SK-N-SH (cell line): ENCODE data around the gene EMILIN2. TPM values are rescaled to one million over a fixed set of nuclear protein-coding genes. Genes with fewer than 3 reads are reported as not detected.

Experiments
- CTCF ChIA-PET: fragments of 300-600, 350-600 bp; formaldehyde crosslinking; extraction: SDS; loops from one replicate; lab custom pipeline; 2021; lab: Yijun Ruan, JAX
- POLR2A ChIA-PET: fragments of 350-600 bp; sonication (Branson Sonifier 250); formaldehyde crosslinking; extraction: SDS; loops from one replicate; lab custom pipeline; 2020; ENCODE audit warnings: antibody characterized with exemption, inconsistent platforms; lab: Yijun Ruan, JAX
- DNase-seq: peaks from one replicate; pipeline ENCODE4 v3.0.0; 2012
- H2AFZ ChIP-seq: fragments of 200-600 bp; sonication (generic); 2 replicates; pipeline ENCODE4 v1.8.1; 2016; ENCODE audit warnings: antibody characterized with exemption, mild to moderate bottlenecking, low read depth
- H3F3A ChIP-seq: fragments of 200-600 bp; sonication (generic); replicated peaks from 2 replicates; pipeline ENCODE3; 2016; ENCODE audit warnings: antibody characterized with exemption, mild to moderate bottlenecking; ENCODE audit not compliant: insufficient read depth
- H3K27ac ChIP-seq, 2 experiments: fragments of 200-500 bp in 1 of 2; fragments of 200-600 bp in 1 of 2; sonication (Bioruptor generic) in 1 of 2; sonication (generic), shearing (Covaris generic) in 1 of 2; 2 replicates each; pipeline versions ENCODE4 v1.5.1 to v1.6.1; 2014 to 2016; ENCODE audit warnings: low read depth in 2 of 2, inconsistent platforms in 1 of 2, low read length in 1 of 2, mild to moderate bottlenecking in 1 of 2, mixed read lengths in 1 of 2
- H3K27me3 ChIP-seq: fragments of 200-600 bp; sonication (generic), shearing (Covaris generic); 2 replicates; pipeline ENCODE4 v1.6.1; 2016; ENCODE audit warnings: mixed run types; ENCODE audit not compliant: insufficient read depth
- H3K36me3 ChIP-seq, 2 experiments: fragments of 200-500 bp in 1 of 2; fragments of 200-600 bp in 1 of 2; sonication (Bioruptor generic) in 1 of 2; sonication (generic) in 1 of 2; replicated peaks in 1 of 2; 2 replicates each; pipeline versions ENCODE3 to v1.5.1; 2014 to 2016; ENCODE audit warnings: low read length in 1 of 2, mild to moderate bottlenecking in 1 of 2; ENCODE audit not compliant: insufficient read depth in 2 of 2, control insufficient read depth in 1 of 2
- H3K4me1 ChIP-seq, 2 experiments: fragments of 200-500 bp in 1 of 2; fragments of 200-600 bp in 1 of 2; sonication (Bioruptor generic) in 1 of 2; sonication (generic), shearing (Covaris generic) in 1 of 2; 2 replicates each; pipeline versions ENCODE4 v1.5.1 to v1.6.1; 2014 to 2016; ENCODE audit warnings: low read depth in 1 of 2, low read length in 1 of 2, mixed run types in 1 of 2; ENCODE audit not compliant: insufficient read depth in 2 of 2, control insufficient read depth in 1 of 2
- H3K4me2 ChIP-seq: fragments of 200-600 bp; sonication (generic), shearing (Covaris generic); 2 replicates; pipeline ENCODE4 v1.6.1; 2017; ENCODE audit warnings: mixed run types
- H3K4me3 ChIP-seq, 2 experiments: fragments of 200-500 bp in 1 of 2; fragments of 200-600 bp in 1 of 2; sonication (Bioruptor generic) in 1 of 2; sonication (generic), shearing (Covaris generic) in 1 of 2; 2 replicates each; pipeline versions ENCODE4 v1.5.1 to v1.8.1; 2014 to 2016; ENCODE audit warnings: low read depth in 2 of 2, inconsistent platforms in 1 of 2, low read length in 1 of 2, mild to moderate bottlenecking in 1 of 2, mixed read lengths in 1 of 2, moderate library complexity in 1 of 2
- H3K79me2 ChIP-seq: fragments of 200-600 bp; sonication (generic); 2 replicates; pipeline ENCODE4 v1.8.1; 2017; ENCODE audit warnings: mild to moderate bottlenecking; ENCODE audit not compliant: insufficient read depth
- H3K9ac ChIP-seq: fragments of 200-600 bp; sonication (generic); 2 replicates; pipeline ENCODE4 v1.6.1; 2017; ENCODE audit warnings: mixed run types
- H3K9me2 ChIP-seq: fragments of 200-600 bp; sonication (generic); 2 replicates; pipeline ENCODE4 v1.6.1; 2017; ENCODE audit warnings: mixed run types
- H3K9me3 ChIP-seq: fragments of 200-600 bp; sonication (generic); 2 replicates; pipeline ENCODE4 v1.6.1; 2017; ENCODE audit warnings: mixed run types, mild to moderate bottlenecking, moderate library complexity
- H4K20me1 ChIP-seq: fragments of 200-600 bp; sonication (generic); 2 replicates; pipeline ENCODE4 v1.6.1; 2017; ENCODE audit warnings: mild to moderate bottlenecking, mixed run types; ENCODE audit not compliant: insufficient read depth
- CTCF ChIP-seq: fragments of 200-600 bp; sonication (generic); IDR thresholded peaks from 2 replicates; pipeline ENCODE4 v1.6.1; 2017; ENCODE audit warnings: antibody characterized with exemption, mild to moderate bottlenecking, moderate library complexity
- EP300 ChIP-seq, 2 experiments: IDR thresholded peaks; 2 replicates each; pipeline versions ENCODE4 v1.4.0 to v1.6.1; 2012; ENCODE audit warnings: borderline replicate concordance in 1 of 2, low read depth in 1 of 2, low read length in 1 of 2
- FOXJ3 ChIP-seq: sonication (generic); formaldehyde crosslinking; IDR thresholded peaks from 2 replicates; pipeline ENCODE4 v1.5.1; 2020; ENCODE audit warnings: mild to moderate bottlenecking, missing genetic modification reagents
- GABPA ChIP-seq: IDR thresholded peaks from 2 replicates; pipeline ENCODE4 v1.4.0; 2012; ENCODE audit warnings: low read depth, mild to moderate bottlenecking
- IRF3 ChIP-seq: fragments of 150-350 bp; IDR thresholded peaks from 2 replicates; pipeline ENCODE4 v1.6.1; 2016; ENCODE audit warnings: mild to moderate bottlenecking, low read depth, low read length
- JUND ChIP-seq: IDR thresholded peaks from 2 replicates; pipeline ENCODE4 v1.4.0; 2012
- MEF2A ChIP-seq: IDR thresholded peaks from 2 replicates; pipeline ENCODE4 v1.4.0; 2012; ENCODE audit warnings: low read depth, borderline replicate concordance
- MXI1 ChIP-seq: IDR thresholded peaks from 2 replicates; pipeline ENCODE4 v1.6.1; 2012; ENCODE audit warnings: mild to moderate bottlenecking, low read depth, low read length, improper control_type of control experiment
- NRF1 ChIP-seq: IDR thresholded peaks from 2 replicates; pipeline ENCODE4 v1.6.1; 2012; ENCODE audit warnings: low read depth, mild to moderate bottlenecking, low read length
- RFX5 ChIP-seq: IDR thresholded peaks from 2 replicates; pipeline ENCODE4 v1.6.1; 2012; ENCODE audit warnings: mild to moderate bottlenecking, improper control_type of control experiment, low read length
- RXRA ChIP-seq: IDR thresholded peaks from 2 replicates; pipeline ENCODE4 v1.4.0; 2012; ENCODE audit warnings: low read depth, mild to moderate bottlenecking, borderline replicate concordance
- TAF1 ChIP-seq: IDR thresholded peaks from 2 replicates; pipeline ENCODE4 v1.6.1; 2012; ENCODE audit warnings: low read depth, mild to moderate bottlenecking, low read length, moderate library complexity, borderline replicate concordance
- TCF12 ChIP-seq: IDR thresholded peaks from 2 replicates; pipeline ENCODE4 v1.4.0; 2012
- TEAD4 ChIP-seq: IDR thresholded peaks from 2 replicates; pipeline ENCODE4 v1.4.0; 2012; ENCODE audit warnings: mild to moderate bottlenecking, borderline replicate concordance; ENCODE audit not compliant: insufficient read depth
- ZBTB33 ChIP-seq: IDR thresholded peaks from 2 replicates; pipeline ENCODE4 v1.4.0; 2012; ENCODE audit warnings: low read depth, borderline replicate concordance
- WGBS: methylation state at CpG from one replicate; pipeline ENCODE4 v1.1.6; 2017; ENCODE audit warnings: low lambda C conversion rate; 5-methylcytosine and 5-hydroxymethylcytosine counted together
- polyA plus RNA-seq, 3 experiments: library from polyadenylated mRNA; depleted of rRNA; stranded (reverse); fragments of >200 nt; gene quantifications; 2 replicates each; pipeline ENCODE4 v1.2.3, GENCODE V29; 2012

Gene EMILIN2
- polyA plus RNA-seq, 1 of the 3 experiments (the other 2 are of a cell fraction): 1.4 TPM

- no peak for TF ChIP-seq CTCF
- no peak for TF ChIP-seq GABPA
- TF ChIP-seq FOXJ3 (CRISPR knock-in tag): no peak
- TF ChIP-seq RXRA: no peak
- TF ChIP-seq TEAD4: no peak
- peak in 1 of 2 experiments; percentile 59; a peak in 1 of 4 replicates for TF ChIP-seq EP300 (IDR thresholded peaks at IDR 0.05; ENCODE audit: borderline replicate concordance in 1 of 2, low read depth in 1 of 2, low read length in 1 of 2)
- no peak for TF ChIP-seq TAF1
- TF ChIP-seq TCF12: no peak
- TF ChIP-seq MEF2A: no peak
- no peak for TF ChIP-seq IRF3
- no peak for TF ChIP-seq ZBTB33
- TF ChIP-seq MXI1: 0 out of 2 replicates have a peak, but pooled peaks have one; percentile 47
- TF ChIP-seq NRF1: no peak
- TF ChIP-seq JUND: no peak
- no peak for TF ChIP-seq RFX5
These were observed 112.1 kb downstream of the EMILIN2 start (continued) for GRCh38 chr18:2958819-2959298.

- Histone ChIP-seq H3K27ac (peak overlapping the region in 1 of 2 experiments; percentile 67; a peak in 2 of 4 replicates), H3K9ac (no peak overlapping the region)
- CTCF ChIA-PET: interaction anchor here (0.7 to 3.3 kb wide), 2 partner anchors 192 to 287 kb away, joined by 3 to 13 read pairs; no protein-coding TSS in a partner anchor
These were observed 112.5 kb downstream of the EMILIN2 start for GRCh38 chr18:2959341-2959740.

More at GRCh38 chr18:2959341-2959740, 112.5 kb downstream of the EMILIN2 start:
- H3K79me2 ChIP-seq: peaks cover 28% of the 10 kb centered on the region
- no peak overlapping the region for H3K4me3 ChIP-seq
- H3K4me2 ChIP-seq: no peak overlapping the region
- H4K20me1 ChIP-seq: no peaks in the 10 kb centered on the region
- no peaks in the 10 kb centered on the region for H3K27me3 ChIP-seq
- H3K36me3 ChIP-seq: peaks cover 15 to 19% of the 10 kb centered on the region in 2 experiments
- TF ChIP-seq CTCF (no peak), EP300 (IDR thresholded peaks at IDR 0.05; ENCODE audit: borderline replicate concordance in 1 of 2, low read depth in 1 of 2, low read length in 1 of 2) (no peak)
- POLR2A ChIA-PET: no interaction called here
- H3K9me3 ChIP-seq: no peaks in the 10 kb centered on the region
- no peak for DNase-seq
- H3F3A ChIP-seq: no peaks in the 10 kb centered on the region
- peaks cover 9 to 11% of the 10 kb centered on the region in 2 experiments; a peak in 3 of 4 replicates for H3K4me1 ChIP-seq
- no peak overlapping the region for H2AFZ ChIP-seq
- WGBS: 81% methylated on average over 2 of the region's 2 CpGs
- no peaks in the 10 kb centered on the region for H3K9me2 ChIP-seq
